Mucosa of descending colon (tissue), 3 donors: Measurements from ENCODE around the gene NISCH. TPM values are rescaled to one million over a fixed set of nuclear protein-coding genes. Genes with fewer than 3 reads are reported as not detected.

Experiments
- ATAC-seq: fragments of 200-7000 bp; cut with Tn5 transposase; one replicate; pipeline ENCODE4 v1.9.1; 2020; ENCODE audit warnings: mild to moderate bottlenecking, moderate library complexity
- DNase-seq, 3 donors: peaks; one replicate each; pipeline ENCODE4 v3.0.0-alpha.2; 2020
- H3K36me3 ChIP-seq: fragments of 200-600 bp; one replicate; pipeline ENCODE4 v1.8.0; 2021; ENCODE audit warnings: low read depth, mild to moderate bottlenecking
- H3K4me1 ChIP-seq: fragments of 200-600 bp; one replicate; pipeline ENCODE4 v1.8.0; 2021; ENCODE audit warnings: low read depth, mild to moderate bottlenecking
- H3K4me3 ChIP-seq: fragments of 200-600 bp; one replicate; pipeline ENCODE4 v1.8.0; 2021; ENCODE audit warnings: mild to moderate bottlenecking
- H3K9me3 ChIP-seq: fragments of 200-600 bp; one replicate; pipeline ENCODE4 v1.8.0; 2021; ENCODE audit warnings: mild to moderate bottlenecking
- intact Hi-C, 2 donors: fragments of 100-400 bp; cut with DNase I in 1 of 2; cut with micrococcal nuclease in 1 of 2; formaldehyde crosslinking; loops; one replicate each; pipeline versions ENCODE4 v1.11.0 to v1.11.1; 2022; cut with DNase I, micrococcal nuclease
- total RNA-seq, 3 donors: library from RNA; stranded (reverse); fragmentation: NEBNext Ultra II Directional in 2 of 3; extraction: Animal tissue kit (Norgen Biotek cat#: 25700) in 2 of 3; gene quantifications; one replicate each; pipeline versions ENCODE4 v1.2.1 to v1.2.4, GENCODE V29; 2021 to 2023
- TF ChIP-seq, protein P1 (sequence below): fragments of 200-600 bp; IDR thresholded peaks from one replicate; pipeline ENCODE4 v1.8.0; 2022; ENCODE audit warnings: antibody characterized with exemption, mild to moderate bottlenecking
- donor health status: DM: no; HTN: no; CAD: no; lungs with moderate emphysema.
- donor health status: DM: no; HTN: no; CAD: no.
- donor health status: DM: no; HTN: yes; CAD: no.

The NISCH gene
- total RNA-seq, 3 donors from 2014 or later: 57.6 to 91.0 (median 72.1) TPM

DNA sequence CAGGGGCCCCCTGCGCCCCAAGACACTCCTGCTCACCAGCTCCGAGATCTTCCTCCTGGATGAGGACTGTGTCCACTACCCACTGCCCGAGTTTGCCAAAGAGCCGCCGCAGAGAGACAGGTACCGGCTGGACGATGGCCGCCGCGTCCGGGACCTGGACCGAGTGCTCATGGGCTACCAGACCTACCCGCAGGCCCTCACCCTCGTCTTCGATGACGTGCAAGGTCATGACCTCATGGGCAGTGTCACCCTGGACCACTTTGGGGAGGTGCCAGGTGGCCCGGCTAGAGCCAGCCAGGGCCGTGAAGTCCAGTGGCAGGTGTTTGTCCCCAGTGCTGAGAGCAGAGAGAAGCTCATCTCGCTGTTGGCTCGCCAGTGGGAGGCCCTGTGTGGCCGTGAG lies 36.7 kb downstream of the NISCH start:
- no peak for ATAC-seq

DNA sequence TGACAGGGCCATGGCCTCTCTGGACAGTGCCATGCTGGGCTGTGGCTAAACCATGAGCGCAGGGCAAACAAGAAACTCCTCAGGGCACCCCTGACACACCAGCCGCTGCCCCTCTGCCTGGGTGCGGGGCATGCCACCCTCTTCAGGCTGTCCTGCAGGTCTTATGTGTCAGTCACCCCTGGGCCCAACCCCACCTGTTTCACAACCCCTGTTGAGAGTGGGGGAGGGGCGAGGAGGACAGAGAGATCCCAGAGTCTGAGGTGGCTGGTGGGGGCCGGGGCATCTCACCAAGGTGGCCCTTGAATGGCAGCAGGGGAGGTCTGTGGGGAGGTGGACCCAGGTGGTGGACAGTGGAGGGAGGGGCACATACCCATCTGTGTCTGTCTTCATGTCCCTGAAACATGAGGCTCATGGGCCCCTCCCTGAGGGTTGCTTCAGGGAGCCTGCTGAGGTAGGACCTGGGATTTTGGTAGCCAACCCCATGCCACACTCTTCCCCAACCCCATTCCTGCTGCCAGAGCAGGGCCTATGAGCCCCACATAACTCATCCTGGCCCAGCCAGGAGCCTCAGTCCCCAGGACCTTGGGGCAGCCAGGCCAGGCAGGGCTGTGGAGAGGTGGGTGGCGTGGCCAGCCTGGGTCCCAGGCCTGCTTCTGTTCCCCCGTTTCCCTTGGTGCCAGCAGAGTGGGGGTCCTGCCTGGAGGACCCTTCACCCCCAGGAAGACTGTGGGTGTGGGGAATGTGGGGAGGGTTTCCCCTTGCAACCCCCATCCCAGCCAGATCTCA lies 38.0 kb downstream of the NISCH start:
- no peaks in the 10 kb centered on the region for H3K4me1 ChIP-seq
- no peak for ATAC-seq
- no peaks in the 10 kb centered on the region for H3K9me3 ChIP-seq
- no peaks in the 10 kb centered on the region for H3K36me3 ChIP-seq
- intact Hi-C loops: no loop called here
- DNase-seq: no peak
- H3K4me3 ChIP-seq: no peak overlapping the region
- TF ChIP-seq, protein P1, sequence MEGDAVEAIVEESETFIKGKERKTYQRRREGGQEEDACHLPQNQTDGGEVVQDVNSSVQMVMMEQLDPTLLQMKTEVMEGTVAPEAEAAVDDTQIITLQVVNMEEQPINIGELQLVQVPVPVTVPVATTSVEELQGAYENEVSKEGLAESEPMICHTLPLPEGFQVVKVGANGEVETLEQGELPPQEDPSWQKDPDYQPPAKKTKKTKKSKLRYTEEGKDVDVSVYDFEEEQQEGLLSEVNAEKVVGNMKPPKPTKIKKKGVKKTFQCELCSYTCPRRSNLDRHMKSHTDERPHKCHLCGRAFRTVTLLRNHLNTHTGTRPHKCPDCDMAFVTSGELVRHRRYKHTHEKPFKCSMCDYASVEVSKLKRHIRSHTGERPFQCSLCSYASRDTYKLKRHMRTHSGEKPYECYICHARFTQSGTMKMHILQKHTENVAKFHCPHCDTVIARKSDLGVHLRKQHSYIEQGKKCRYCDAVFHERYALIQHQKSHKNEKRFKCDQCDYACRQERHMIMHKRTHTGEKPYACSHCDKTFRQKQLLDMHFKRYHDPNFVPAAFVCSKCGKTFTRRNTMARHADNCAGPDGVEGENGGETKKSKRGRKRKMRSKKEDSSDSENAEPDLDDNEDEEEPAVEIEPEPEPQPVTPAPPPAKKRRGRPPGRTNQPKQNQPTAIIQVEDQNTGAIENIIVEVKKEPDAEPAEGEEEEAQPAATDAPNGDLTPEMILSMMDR: no peak

More for the DNA sequence above, 36.7 kb downstream of the NISCH start:
- Histone ChIP-seq H3K36me3 (no peaks in the 10 kb centered on the region), H3K9me3 (no peaks in the 10 kb centered on the region), H3K4me1 (no peaks in the 10 kb centered on the region), H3K4me3 (no peak overlapping the region)
- DNase-seq: no peak
- intact Hi-C loops: no loop called here
- TF ChIP-seq, protein P1: no peak

DNA sequence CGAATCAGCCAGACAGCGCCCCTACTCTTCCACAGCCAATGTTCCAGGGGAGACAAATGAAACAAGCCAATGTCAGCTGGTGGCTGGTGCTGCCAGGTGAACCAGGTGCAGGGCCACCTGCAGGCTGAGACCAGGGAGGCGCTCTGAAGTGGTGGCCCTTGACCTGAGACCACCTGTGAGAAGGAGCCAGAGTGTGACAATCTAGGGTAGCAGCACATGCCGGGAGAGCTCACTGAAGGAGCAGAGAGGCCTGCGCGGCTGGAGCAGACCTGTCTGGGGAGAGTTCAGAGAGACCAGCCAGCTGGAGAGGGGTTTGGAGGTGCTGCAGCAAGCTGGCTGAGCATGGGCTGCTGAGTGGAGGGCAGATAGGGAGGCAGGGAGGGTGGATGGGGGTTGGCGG lies 39.0 kb downstream of the NISCH start:
- H3K4me1 ChIP-seq: no peaks in the 10 kb centered on the region
- ATAC-seq (no peak), DNase-seq (no peak)
- no peaks in the 10 kb centered on the region for H3K9me3 ChIP-seq
- H3K4me3 ChIP-seq: no peak overlapping the region
- intact Hi-C loops: no loop called here
- TF ChIP-seq, protein P1: no peak
- no peaks in the 10 kb centered on the region for H3K36me3 ChIP-seq

DNA sequence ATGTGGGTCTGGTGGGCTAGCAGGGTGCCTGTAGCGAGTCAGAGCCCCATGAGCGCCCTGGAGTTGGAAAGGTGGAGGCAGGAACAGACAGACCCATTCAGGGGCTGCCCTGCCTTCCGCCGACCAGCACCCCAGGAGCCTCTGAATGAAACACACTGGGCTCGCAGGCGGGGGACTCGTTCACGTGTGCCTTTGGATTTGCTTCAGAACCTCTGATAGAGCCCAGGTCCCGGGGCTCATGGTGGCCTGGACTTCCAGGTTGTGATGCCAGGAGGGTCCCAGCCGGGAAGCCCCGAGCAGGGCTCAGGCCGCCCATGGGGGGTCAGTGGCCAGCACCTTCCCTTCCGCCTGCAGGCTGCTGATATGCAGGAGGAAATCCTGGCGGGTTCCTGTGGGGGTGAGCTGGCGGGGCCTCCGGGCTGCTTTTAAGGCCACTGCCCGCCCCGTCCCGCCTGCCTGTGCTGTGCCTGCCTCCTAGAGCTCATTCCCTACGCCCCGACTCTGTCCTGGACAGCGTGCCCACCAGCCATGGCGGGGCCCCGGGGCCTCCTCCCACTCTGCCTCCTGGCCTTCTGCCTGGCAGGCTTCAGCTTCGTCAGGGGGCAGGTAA lies 39.6 kb downstream of the NISCH start, which contains the start of gene STAB1:
STAB1 (plus strand) TSS at position 453 of the 610 bp plus-strand sequence; CDS start at position 529, 76 bp downstream.
- DNase-seq (peak; percentile 14 to 66 (median 40)), ATAC-seq (peak; percentile 18)
- Histone ChIP-seq H3K9me3 (no peaks in the 10 kb centered on the region), H3K4me1 (no peaks in the 10 kb centered on the region), H3K4me3 (no peak within 1 kb of the TSS), H3K36me3 (no peaks in the 10 kb centered on the region)
- TF ChIP-seq, protein P1: no peak
- intact Hi-C loops: no loop called here

DNA sequence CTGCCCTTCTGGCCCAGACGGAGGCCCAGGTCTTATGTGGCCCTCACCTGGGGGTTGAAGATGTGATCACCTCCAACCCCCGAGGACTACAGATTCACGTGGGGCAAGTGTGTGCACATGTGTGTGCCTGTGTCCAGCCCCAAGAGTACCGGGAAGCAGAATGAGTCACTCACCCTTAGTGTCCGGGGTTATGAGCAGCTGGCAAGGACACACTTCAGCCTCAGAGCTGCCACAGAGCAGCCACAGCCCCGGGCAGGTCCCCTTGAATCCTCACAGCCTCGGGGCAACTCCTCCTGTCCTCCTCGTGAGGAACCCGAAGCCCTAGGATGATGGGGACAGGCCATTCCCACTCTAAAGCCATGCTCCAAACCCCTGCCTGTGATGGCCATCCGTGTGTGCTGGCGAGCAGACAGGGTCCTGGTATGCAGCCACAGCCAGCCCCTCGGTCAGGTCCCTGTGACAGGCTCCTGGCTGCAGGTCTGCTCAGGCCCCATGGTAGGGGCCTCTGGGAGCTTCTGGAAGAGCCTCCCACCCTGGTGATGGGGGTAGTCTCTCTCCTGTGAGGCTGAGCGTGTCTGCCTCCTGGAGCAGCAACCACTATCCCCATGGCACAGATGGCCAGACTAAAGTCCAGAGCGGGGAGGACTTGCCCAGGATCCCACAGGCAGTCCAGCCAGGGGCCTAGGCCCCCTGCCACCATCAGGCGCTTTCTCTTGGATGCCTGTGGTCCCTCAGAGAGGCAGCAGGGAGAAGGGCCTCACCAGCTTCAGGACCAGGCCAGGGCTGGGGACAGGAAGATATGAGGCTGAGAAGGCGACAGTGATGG lies 40.6 kb downstream of the NISCH start:
- Histone ChIP-seq H3K4me1 (no peaks in the 10 kb centered on the region), H3K4me3 (no peak overlapping the region), H3K9me3 (no peaks in the 10 kb centered on the region), H3K36me3 (no peaks in the 10 kb centered on the region)
- ATAC-seq (peak; percentile 31), DNase-seq (no peak)
- intact Hi-C loops: no loop called here
- TF ChIP-seq, protein P1: no peak
